ENCODE data around the gene ZC3H12A.

ZC3H12A gene

DNA sequence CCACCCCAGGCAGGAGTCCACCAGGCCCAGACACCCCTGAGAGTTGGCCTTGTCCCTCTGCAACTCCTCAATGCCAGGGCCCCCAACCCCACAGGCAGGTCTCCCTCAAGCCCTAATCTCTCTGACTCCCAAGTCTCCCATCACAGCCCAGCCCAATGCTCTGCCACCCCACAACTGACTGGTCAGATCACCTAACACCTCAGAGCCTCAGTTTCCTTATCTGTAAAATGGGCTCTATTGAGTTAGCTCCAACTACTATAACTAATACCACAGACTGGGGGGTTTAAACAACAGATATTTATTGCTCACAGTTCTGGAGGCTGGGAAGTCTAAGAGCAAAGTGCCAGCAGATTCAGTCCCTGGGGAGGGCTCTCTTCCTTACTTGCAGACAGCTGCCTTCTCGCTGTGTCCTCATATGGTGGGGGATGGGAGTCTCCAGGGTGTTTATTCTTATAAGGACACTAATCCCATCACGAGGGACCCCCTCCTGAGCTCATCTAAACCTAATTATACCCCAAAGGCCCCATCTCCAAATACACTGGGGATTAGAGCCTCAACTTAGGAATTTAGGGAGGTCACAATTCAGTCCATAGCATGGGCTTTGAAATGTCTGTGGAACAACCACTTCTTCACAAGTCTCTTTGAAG lies 34.9 kb upstream of the ZC3H12A start:
- H3K4me3 ChIP-seq (ENCODE audit: low read length) = no peak overlapping the region
- no peaks in the 10 kb centered on the region for H3K4me1 ChIP-seq (ENCODE audit: control insufficient read depth, insufficient read depth, low read length)
- H3K27me3 ChIP-seq (ENCODE audit: control insufficient read depth, insufficient read depth, low read length) = peaks cover 52% of the 10 kb centered on the region
- H3K9ac ChIP-seq (ENCODE audit: low read depth, low read length) = no peak overlapping the region
- H3K9me3 ChIP-seq (replicated peaks; ENCODE audit: low read length) = no peaks in the 10 kb centered on the region
- no peaks in the 10 kb centered on the region for H3K36me3 ChIP-seq (ENCODE audit: insufficient read depth, low read length)
- H3K4me2 ChIP-seq (ENCODE audit: low read length) = no peak overlapping the region

- Histone ChIP-seq H3K9ac (ENCODE audit: low read depth, low read length) (no peak overlapping the region), H3K9me3 (replicated peaks; ENCODE audit: low read length) (no peaks in the 10 kb centered on the region), H3K27me3 (ENCODE audit: control insufficient read depth, insufficient read depth, low read length) (peaks cover 38% of the 10 kb centered on the region), H3K4me2 (ENCODE audit: low read length) (no peak overlapping the region), H3K4me3 (ENCODE audit: low read length) (no peak overlapping the region), H3K4me1 (ENCODE audit: control insufficient read depth, insufficient read depth, low read length) (no peaks in the 10 kb centered on the region), H3K36me3 (ENCODE audit: insufficient read depth, low read length) (no peaks in the 10 kb centered on the region)
Measured at GRCh38 chr1:37441490-37441889, 32.9 kb upstream of the ZC3H12A start.

- H3K4me1 ChIP-seq (ENCODE audit: control insufficient read depth, insufficient read depth, low read length) = no peaks in the 10 kb centered on the region
Measured at GRCh38 chr1:37442139-37442538, 32.2 kb upstream of the ZC3H12A start.

DNA sequence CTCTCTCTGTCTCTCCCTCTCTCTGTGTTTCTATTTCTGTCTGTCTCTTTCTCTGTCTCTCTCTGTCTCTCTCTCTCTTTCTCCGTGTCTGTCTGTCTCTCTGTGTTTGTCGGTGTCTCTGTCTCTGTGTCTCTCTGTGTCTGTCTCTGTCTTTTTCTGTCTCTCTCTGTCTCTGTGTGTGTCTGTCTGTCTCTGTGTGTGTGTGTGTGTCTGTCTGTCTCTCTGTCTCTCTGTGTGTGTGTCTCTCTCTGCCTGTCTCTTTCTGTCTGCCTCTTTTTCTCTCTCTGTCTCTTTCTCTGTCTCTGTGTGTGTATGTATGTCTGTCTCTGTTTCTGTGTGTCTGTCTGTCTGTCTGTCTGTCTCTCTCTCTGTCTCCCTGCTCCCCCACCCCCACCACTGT lies 31.7 kb upstream of the ZC3H12A start:
- Histone ChIP-seq H3K27me3 (ENCODE audit: control insufficient read depth, insufficient read depth, low read length) (peaks cover 35% of the 10 kb centered on the region), H3K4me1 (ENCODE audit: control insufficient read depth, insufficient read depth, low read length) (no peaks in the 10 kb centered on the region), H3K4me3 (ENCODE audit: low read length) (no peak overlapping the region), H3K4me2 (ENCODE audit: low read length) (no peak overlapping the region), H3K36me3 (ENCODE audit: insufficient read depth, low read length) (no peaks in the 10 kb centered on the region), H3K9me3 (replicated peaks; ENCODE audit: low read length) (no peaks in the 10 kb centered on the region), H3K9ac (ENCODE audit: low read depth, low read length) (no peak overlapping the region)

More at GRCh38 chr1:37442139-37442538, 32.2 kb upstream of the ZC3H12A start:
- Histone ChIP-seq H3K4me3 (ENCODE audit: low read length) (no peak overlapping the region), H3K36me3 (ENCODE audit: insufficient read depth, low read length) (no peaks in the 10 kb centered on the region), H3K4me2 (ENCODE audit: low read length) (no peak overlapping the region), H3K27me3 (ENCODE audit: control insufficient read depth, insufficient read depth, low read length) (peaks cover 37% of the 10 kb centered on the region), H3K9me3 (replicated peaks; ENCODE audit: low read length) (no peaks in the 10 kb centered on the region), H3K9ac (ENCODE audit: low read depth, low read length) (no peak overlapping the region)

DNA sequence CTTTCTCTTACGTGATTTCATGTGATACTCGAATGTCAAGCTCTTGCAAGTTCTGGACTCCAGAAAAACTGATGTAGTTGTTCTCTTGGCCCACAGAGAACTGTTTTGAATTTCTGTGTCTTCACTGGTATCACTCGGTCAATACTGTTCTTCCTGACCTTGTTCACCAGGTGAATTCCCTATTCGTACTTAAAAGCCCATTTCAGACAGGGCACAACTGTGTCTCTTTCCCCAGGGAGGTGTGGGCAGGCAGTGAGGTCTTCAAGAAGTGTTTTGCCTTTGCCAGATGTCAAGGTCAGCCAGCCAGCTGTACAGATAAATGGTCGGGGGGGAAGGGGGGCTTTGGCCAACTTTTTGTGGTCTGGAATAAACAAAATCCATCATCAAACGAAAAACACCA lies 27.5 kb upstream of the ZC3H12A start:
- Histone ChIP-seq H3K4me2 (ENCODE audit: low read length) (no peak overlapping the region), H3K4me3 (ENCODE audit: low read length) (no peak overlapping the region), H3K9ac (ENCODE audit: low read depth, low read length) (no peak overlapping the region), H3K36me3 (ENCODE audit: insufficient read depth, low read length) (no peaks in the 10 kb centered on the region), H3K27me3 (ENCODE audit: control insufficient read depth, insufficient read depth, low read length) (peaks cover 23% of the 10 kb centered on the region), H3K4me1 (ENCODE audit: control insufficient read depth, insufficient read depth, low read length) (no peaks in the 10 kb centered on the region), H3K9me3 (replicated peaks; ENCODE audit: low read length) (no peaks in the 10 kb centered on the region)

DNA sequence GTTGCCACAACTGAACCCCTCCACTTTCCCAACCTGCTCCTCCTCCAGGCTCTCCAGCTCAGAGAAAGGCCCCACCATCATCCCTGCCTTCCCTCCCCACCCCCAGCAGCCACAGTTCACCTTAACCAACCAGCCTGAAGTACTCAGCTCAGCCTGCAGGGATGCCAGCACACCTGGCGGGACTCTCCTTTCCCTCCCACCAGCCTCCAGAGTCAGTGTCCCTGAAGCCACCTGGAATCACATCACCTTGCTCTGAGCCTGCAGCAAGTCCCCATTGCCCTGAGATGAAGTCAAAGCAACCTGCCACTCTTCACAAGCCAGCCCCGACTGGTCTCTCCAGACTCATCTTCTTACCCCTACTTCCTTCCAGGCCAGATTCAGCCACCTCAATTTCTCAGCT lies 26.2 kb upstream of the ZC3H12A start:
- Histone ChIP-seq H3K4me3 (ENCODE audit: low read length) (no peak overlapping the region), H3K9me3 (replicated peaks; ENCODE audit: low read length) (no peaks in the 10 kb centered on the region), H3K4me2 (ENCODE audit: low read length) (no peak overlapping the region), H3K36me3 (ENCODE audit: insufficient read depth, low read length) (no peaks in the 10 kb centered on the region), H3K4me1 (ENCODE audit: control insufficient read depth, insufficient read depth, low read length) (no peaks in the 10 kb centered on the region), H3K9ac (ENCODE audit: low read depth, low read length) (no peak overlapping the region), H3K27me3 (ENCODE audit: control insufficient read depth, insufficient read depth, low read length) (peaks cover 14% of the 10 kb centered on the region)

GRCh38 chr1:37448691-37449417 lies 25.5 kb upstream of the ZC3H12A start:
- no peaks in the 10 kb centered on the region for H3K36me3 ChIP-seq (ENCODE audit: insufficient read depth, low read length)
- peaks cover 12% of the 10 kb centered on the region for H3K27me3 ChIP-seq (ENCODE audit: control insufficient read depth, insufficient read depth, low read length)
- H3K4me1 ChIP-seq (ENCODE audit: control insufficient read depth, insufficient read depth, low read length) = no peaks in the 10 kb centered on the region
- no peak overlapping the region for H3K9ac ChIP-seq (ENCODE audit: low read depth, low read length)
- H3K4me2 ChIP-seq (ENCODE audit: low read length) = no peak overlapping the region
- no peak overlapping the region for H3K4me3 ChIP-seq (ENCODE audit: low read length)
- H3K9me3 ChIP-seq (replicated peaks; ENCODE audit: low read length) = no peaks in the 10 kb centered on the region

DNA sequence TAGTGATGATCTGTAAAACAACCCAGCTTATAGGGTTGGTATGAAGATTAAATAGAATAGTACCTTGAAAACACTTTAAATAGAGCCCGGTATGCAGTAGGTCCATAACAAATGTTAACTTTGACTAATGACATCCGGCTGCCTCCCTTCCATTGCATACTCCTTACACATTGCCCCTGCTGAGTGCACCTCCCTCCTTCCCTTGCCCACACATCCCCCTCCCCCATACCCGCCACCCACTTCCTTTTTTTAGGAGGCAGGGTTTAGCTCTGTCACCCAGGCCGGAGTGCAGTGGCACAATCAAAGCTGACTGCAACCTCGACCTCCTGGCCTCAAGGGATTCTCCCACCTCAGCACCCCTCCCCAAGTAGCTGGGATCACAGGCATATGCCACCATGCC lies 24.4 kb upstream of the ZC3H12A start:
- Histone ChIP-seq H3K9ac (ENCODE audit: low read depth, low read length) (no peak overlapping the region), H3K4me2 (ENCODE audit: low read length) (no peak overlapping the region), H3K27me3 (ENCODE audit: control insufficient read depth, insufficient read depth, low read length) (peaks cover 12% of the 10 kb centered on the region), H3K4me3 (ENCODE audit: low read length) (no peak overlapping the region), H3K9me3 (replicated peaks; ENCODE audit: low read length) (no peaks in the 10 kb centered on the region), H3K4me1 (ENCODE audit: control insufficient read depth, insufficient read depth, low read length) (peaks cover 4% of the 10 kb centered on the region), H3K36me3 (ENCODE audit: insufficient read depth, low read length) (no peaks in the 10 kb centered on the region)

DNA sequence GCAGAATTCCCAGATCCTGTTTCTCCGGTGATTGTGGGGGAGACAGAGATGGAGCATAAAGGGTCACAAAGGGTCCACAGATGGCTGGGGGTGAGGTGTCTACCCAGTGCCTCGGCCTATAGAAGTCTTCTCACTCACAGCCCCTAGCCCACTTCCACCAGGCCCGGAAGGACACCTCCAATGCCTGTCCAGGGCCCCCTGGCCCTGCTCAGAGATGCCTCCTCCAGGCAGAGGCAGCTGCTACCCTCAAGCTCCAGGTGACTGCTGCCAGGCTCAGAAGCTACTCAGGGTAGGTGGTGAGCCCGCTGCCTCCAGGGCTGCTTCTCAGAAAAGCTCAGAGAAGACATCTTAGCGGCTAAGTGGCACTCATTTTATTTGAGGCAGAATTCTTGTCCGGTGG lies 22.0 kb upstream of the ZC3H12A start:
- H3K36me3 ChIP-seq (ENCODE audit: insufficient read depth, low read length) = no peaks in the 10 kb centered on the region
- peaks cover under 1% of the 10 kb centered on the region for H3K27me3 ChIP-seq (ENCODE audit: control insufficient read depth, insufficient read depth, low read length)
- no peak overlapping the region for H3K4me3 ChIP-seq (ENCODE audit: low read length)
- peaks cover 11% of the 10 kb centered on the region for H3K4me1 ChIP-seq (ENCODE audit: control insufficient read depth, insufficient read depth, low read length)
- no peaks in the 10 kb centered on the region for H3K9me3 ChIP-seq (replicated peaks; ENCODE audit: low read length)
- H3K9ac ChIP-seq (ENCODE audit: low read depth, low read length) = no peak overlapping the region
- no peak overlapping the region for H3K4me2 ChIP-seq (ENCODE audit: low read length)

DNA sequence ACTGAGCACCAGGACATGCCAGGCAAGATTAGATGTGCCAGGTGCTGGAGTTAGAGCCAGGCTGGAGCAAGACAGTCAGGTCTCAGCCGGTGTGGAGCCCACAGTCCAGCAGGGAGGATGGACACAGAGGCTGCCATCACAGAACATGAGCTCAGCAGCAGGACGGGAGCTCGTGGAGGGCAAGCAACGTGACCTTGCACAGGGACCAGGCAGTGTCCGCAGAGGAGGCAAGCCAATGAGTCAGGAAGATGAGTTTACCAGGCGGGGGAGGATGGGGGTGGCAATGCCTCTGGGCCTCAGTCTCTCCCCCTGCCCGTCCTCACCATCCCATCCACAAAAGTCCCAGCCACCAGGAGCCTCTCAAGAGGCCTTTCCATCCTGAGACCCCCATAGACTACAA lies 20.7 kb upstream of the ZC3H12A start:
- H3K4me1 ChIP-seq (ENCODE audit: control insufficient read depth, insufficient read depth, low read length) = peaks cover 11% of the 10 kb centered on the region
- no peaks in the 10 kb centered on the region for H3K36me3 ChIP-seq (ENCODE audit: insufficient read depth, low read length)
- H3K4me3 ChIP-seq (ENCODE audit: low read length) = no peak overlapping the region
- no peak overlapping the region for H3K4me2 ChIP-seq (ENCODE audit: low read length)
- no peaks in the 10 kb centered on the region for H3K9me3 ChIP-seq (replicated peaks; ENCODE audit: low read length)
- H3K9ac ChIP-seq (ENCODE audit: low read depth, low read length) = no peak overlapping the region
- no peaks in the 10 kb centered on the region for H3K27me3 ChIP-seq (ENCODE audit: control insufficient read depth, insufficient read depth, low read length)

DNA sequence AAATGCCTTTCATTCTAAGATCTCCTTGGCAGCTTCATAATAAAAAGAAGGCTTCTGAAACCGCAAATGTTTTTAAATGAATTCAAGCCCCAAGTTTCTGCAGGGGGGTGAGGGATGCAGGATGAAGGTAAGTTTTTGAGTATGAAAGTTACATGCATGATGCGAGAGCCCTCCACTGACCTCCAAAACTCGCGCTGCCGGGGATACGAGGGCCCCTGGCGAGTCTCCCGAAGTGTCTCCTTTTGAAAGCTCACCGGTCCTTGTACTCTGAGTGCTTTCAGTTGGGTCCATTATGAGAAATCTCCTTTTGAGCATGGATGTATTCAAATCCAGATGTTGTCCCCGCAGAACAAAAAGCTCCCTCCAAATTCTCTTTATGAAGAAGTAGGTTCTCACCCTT lies 18.9 kb upstream of the ZC3H12A start:
- Histone ChIP-seq H3K4me3 (ENCODE audit: low read length) (no peak overlapping the region), H3K9me3 (replicated peaks; ENCODE audit: low read length) (no peaks in the 10 kb centered on the region), H3K4me2 (ENCODE audit: low read length) (peak overlapping the region; percentile 74), H3K4me1 (ENCODE audit: control insufficient read depth, insufficient read depth, low read length) (peaks cover 11% of the 10 kb centered on the region), H3K36me3 (ENCODE audit: insufficient read depth, low read length) (no peaks in the 10 kb centered on the region), H3K9ac (ENCODE audit: low read depth, low read length) (peak overlapping the region; percentile 65), H3K27me3 (ENCODE audit: control insufficient read depth, insufficient read depth, low read length) (no peaks in the 10 kb centered on the region)

- Histone ChIP-seq H3K9me3 (replicated peaks; ENCODE audit: low read length) (no peaks in the 10 kb centered on the region), H3K27me3 (ENCODE audit: control insufficient read depth, insufficient read depth, low read length) (no peaks in the 10 kb centered on the region), H3K36me3 (ENCODE audit: insufficient read depth, low read length) (no peaks in the 10 kb centered on the region)
Measured at GRCh38 chr1:37456614-37457013, 17.8 kb upstream of the ZC3H12A start.

More at GRCh38 chr1:37456614-37457013, 17.8 kb upstream of the ZC3H12A start:
- Histone ChIP-seq H3K4me1 (ENCODE audit: control insufficient read depth, insufficient read depth, low read length) (peaks cover 11% of the 10 kb centered on the region), H3K4me3 (ENCODE audit: low read length) (no peak overlapping the region), H3K9ac (ENCODE audit: low read depth, low read length) (no peak overlapping the region), H3K4me2 (ENCODE audit: low read length) (no peak overlapping the region)

All from skeletal muscle satellite cell (primary cell).